Uterine smooth muscle cell (primary cell): ENCODE results near the gene CHD3. TPM values are rescaled to one million over a fixed set of nuclear protein-coding genes. Genes with fewer than 3 reads are reported as not detected.

Source experiments
- total RNA-seq: library from RNA; depleted of rRNA; stranded (reverse); fragments of >200 nt; gene quantifications from 2 replicates; pipeline ENCODE4 v1.2.3, GENCODE V29; 2014

The CHD3 gene
- 135 and 232 TPM in 2 replicates for total RNA-seq

GRCh38 chr17:7888184-7888920, at the start of gene CHD3:
Gene CHD3, plus strand, starts transcription at chr17:7888789. Its CDS starts 212 bp downstream, at chr17:7889001.

GRCh38 chr17:7854851-7855659, 33.5 kb upstream of the CHD3 start, which contains the start of gene TMEM88:
Gene TMEM88, plus strand, starts transcription at chr17:7855066. Its CDS starts 9 bp downstream, at chr17:7855075.

GRCh38 chr17:7856811-7857712, 31.5 kb upstream of the CHD3 start, which contains the start of gene NAA38:
Gene NAA38, minus strand, starts transcription at chr17:7857559. Its CDS starts 96 bp downstream, at chr17:7857463.

GRCh38 chr17:7857713-7858521, 30.7 kb upstream of the CHD3 start, which contains the start of gene CYB5D1:
Gene CYB5D1, plus strand, starts transcription at chr17:7858003. Its CDS starts 132 bp downstream, at chr17:7858135.

GRCh38 chr17:7915611-7916384, 27.2 kb downstream of the CHD3 start, which contains the start of gene RNF227:
Gene RNF227, minus strand, starts transcription at chr17:7916289. Its CDS starts 94 bp downstream, at chr17:7916195.

GRCh38 chr17:7929158-7930023, 40.8 kb downstream of the CHD3 start, which contains the start of gene KCNAB3:
Gene KCNAB3, minus strand, starts transcription at chr17:7929856. Its CDS starts 421 bp downstream, at chr17:7929435.

GRCh38 chr17:7931709-7932482, 43.3 kb downstream of the CHD3 start, which contains the start of the genes CNTROB and TRAPPC1:
Gene CNTROB, plus strand, starts transcription at chr17:7932206. Its CDS starts 874 bp downstream, at chr17:7933080.
Gene TRAPPC1, minus strand, starts transcription at chr17:7931946. Its CDS starts 117 bp downstream, at chr17:7931829.

Other genes starting within 250 kb of the CHD3 start
- gene ATP1B2, start 237.9 kb upstream of the CHD3 start, total RNA-seq = not detected in 2 replicates
- gene TP53, start 201.3 kb upstream of the CHD3 start, total RNA-seq = 14.9 and 23.9 TPM in 2 replicates
- gene WRAP53, start 200.3 kb upstream of the CHD3 start, total RNA-seq = 4.6 and 9.8 TPM in 2 replicates
- 0.11 and 0.12 TPM in 2 replicates for gene EFNB3, start 183.6 kb upstream of the CHD3 start, total RNA-seq
- gene DNAH2, start 171.0 kb upstream of the CHD3 start, total RNA-seq = 0.22 and 0.37 TPM in 2 replicates
- gene KDM6B, start 54.6 kb upstream of the CHD3 start, total RNA-seq = 5.1 and 7.5 TPM in 2 replicates
- gene TMEM88, start 33.7 kb upstream of the CHD3 start, total RNA-seq = 0.22 and 0.50 TPM in 2 replicates
- 59.4 and 81.0 TPM in 2 replicates for gene NAA38, start 31.2 kb upstream of the CHD3 start, total RNA-seq
- 9.0 and 12.8 TPM in 2 replicates for gene CYB5D1, start 30.8 kb upstream of the CHD3 start, total RNA-seq
- 2.5 TPM in 2 replicates for gene RNF227, start 27.5 kb downstream of the CHD3 start, total RNA-seq
- gene KCNAB3, start 41.1 kb downstream of the CHD3 start, total RNA-seq = 0.75 and 1.00 TPM in 2 replicates
- 46.6 and 48.2 TPM in 2 replicates for gene TRAPPC1, start 43.2 kb downstream of the CHD3 start, total RNA-seq
- 27.2 and 44.9 TPM in 2 replicates for gene CNTROB, start 43.4 kb downstream of the CHD3 start, total RNA-seq
- under 0.01 TPM in 2 replicates for gene GUCY2D, start 113.8 kb downstream of the CHD3 start, total RNA-seq
- 0.12 TPM in 1 of 2 replicates, not detected in the other for gene ALOX15B, start 150.3 kb downstream of the CHD3 start, total RNA-seq
- not detected in 2 replicates for gene ALOX12B, start 198.9 kb downstream of the CHD3 start, total RNA-seq
- 0.25 and 0.55 TPM in 2 replicates for gene ALOXE3, start 229.7 kb downstream of the CHD3 start, total RNA-seq
- not detected in 2 replicates for gene HES7, start 235.3 kb downstream of the CHD3 start, total RNA-seq